HepG2 (cell line): Measurements from ENCODE around the gene LATS1. TPM values are rescaled to one million over a fixed set of nuclear protein-coding genes. Genes with fewer than 3 reads are reported as not detected.

ENCODE experiments used
- ATAC-seq: fragments of 200-7000 bp; cut with Tn5 transposase; 3 replicates; pipeline ENCODE4 v1.9.1; 2020; ENCODE audit warnings: mild to moderate bottlenecking, moderate library complexity
- BruUV-seq: library from RNA; stranded (reverse); fragments of 400-500 nt; replicated peaks from 2 replicates; lab custom pipeline; 2021; lab: Mats Ljungman, UMichigan
- CTCF ChIA-PET: fragments of 300-600 bp; formaldehyde crosslinking; extraction: SDS; loops from one replicate; lab custom pipeline; 2021; ENCODE audit warnings: low total read pairs, inconsistent platforms, low intra/inter-chr PET ratio; lab: Yijun Ruan, JAX
- POLR2A ChIA-PET: fragments of 350-600 bp; sonication (Branson Sonifier 250); formaldehyde crosslinking; loops from one replicate; lab custom pipeline; 2020; ENCODE audit warnings: antibody characterized with exemption, inconsistent platforms; lab: Yijun Ruan, JAX
- DNase-seq: peaks from one replicate; pipeline ENCODE4 v3.0.0-alpha.2; 2015; ENCODE audit warnings: low spot score
- FAIRE-seq: peaks from 3 replicates; lab custom pipeline; 2011; peaks lifted over from hg19 to GRCh38; lab: Jason Lieb, UNC
- H2AFZ ChIP-seq: one replicate; pipeline ENCODE4 v1.6.1; 2011; ENCODE audit warnings: low read length, inconsistent platforms
- H3K27ac ChIP-seq: fragments of 300-600 bp; 3 replicates; pipeline ENCODE4 v1.8.0; 2011; ENCODE audit warnings: mixed run types, mild to moderate bottlenecking, mixed read lengths, low read length, inconsistent platforms; ENCODE audit not compliant: insufficient read depth; ENCODE audit errors: extremely low read length
- H3K27me3 ChIP-seq, 2 experiments: fragments of 200-600 bp in 1 of 2; 2 replicates in 1 of 2; 3 replicates in 1 of 2; pipeline versions ENCODE4 v1.6.0 to v1.8.0; 2011; ENCODE audit warnings: low read length in 2 of 2, mild to moderate bottlenecking in 2 of 2, moderate library complexity in 2 of 2, inconsistent platforms in 1 of 2; ENCODE audit not compliant: insufficient read depth in 2 of 2, control insufficient read depth in 1 of 2
- H3K36me3 ChIP-seq, 2 experiments: fragments of 200-600 bp in 1 of 2; replicated peaks in 1 of 2; 2 replicates in 1 of 2; 3 replicates in 1 of 2; pipeline versions ENCODE4 v1.5.1 to v1.8.0; 2011; ENCODE audit warnings: low read length in 2 of 2, inconsistent platforms in 1 of 2; ENCODE audit not compliant: insufficient read depth in 2 of 2, control insufficient read depth in 1 of 2
- H3K4me1 ChIP-seq: 2 replicates; pipeline ENCODE4 v1.5.1; 2012; ENCODE audit warnings: low read length, inconsistent platforms; ENCODE audit not compliant: insufficient read depth
- H3K4me2 ChIP-seq: 2 replicates; pipeline ENCODE4 v1.6.0; 2011; ENCODE audit warnings: low read depth, low read length, inconsistent platforms
- H3K4me3 ChIP-seq, 3 experiments: fragments of 200-600 bp in 1 of 3; sonication (generic), shearing (Covaris generic) in 1 of 3; replicated peaks in 1 of 3; 2 replicates each; pipeline ENCODE4 v1.5.1; 2011 to 2016; ENCODE audit warnings: low read length in 3 of 3, inconsistent platforms in 2 of 3, low read depth in 2 of 3, mild to moderate bottlenecking in 2 of 3, control low read depth in 1 of 3, mixed read lengths in 1 of 3; ENCODE audit not compliant: insufficient read depth in 1 of 3
- H3K79me2 ChIP-seq: one replicate; pipeline ENCODE4 v1.6.1; 2011; ENCODE audit warnings: low read length, inconsistent platforms; ENCODE audit not compliant: insufficient read depth
- H3K9ac ChIP-seq: 2 replicates; pipeline ENCODE4 v1.6.0; 2011; ENCODE audit warnings: mild to moderate bottlenecking, low read depth, low read length, inconsistent platforms; ENCODE audit not compliant: insufficient read depth
- H3K9me3 ChIP-seq: 2 replicates; pipeline ENCODE4 v1.5.1; 2012; ENCODE audit warnings: mild to moderate bottlenecking, low read length
- H4K20me1 ChIP-seq: 2 replicates; pipeline ENCODE4 v1.6.0; 2011; ENCODE audit warnings: inconsistent platforms, mild to moderate bottlenecking, low read length, moderate library complexity; ENCODE audit not compliant: insufficient read depth
- ADNP ChIP-seq: sonication (generic); formaldehyde crosslinking; IDR thresholded peaks from 2 replicates; pipeline ENCODE4 v1.4.0; 2020; ENCODE audit warnings: missing genetic modification reagents
- ATF2 ChIP-seq: sonication (generic); formaldehyde crosslinking; IDR thresholded peaks from 2 replicates; pipeline ENCODE4 v1.4.0; 2020; ENCODE audit warnings: missing genetic modification reagents
- ETV5 ChIP-seq: IDR thresholded peaks from 2 replicates; pipeline ENCODE4 v1.6.1; 2018; ENCODE audit warnings: missing biosample characterization, missing genetic modification reagents, inconsistent platforms, borderline replicate concordance
- FIP1L1 ChIP-seq: fragments of 200-400 bp; formaldehyde crosslinking; IDR thresholded peaks from 2 replicates; pipeline ENCODE4 v1.6.1; 2018; ENCODE audit warnings: low read depth, mild to moderate bottlenecking, low read length, moderate library complexity, borderline replicate concordance; ENCODE audit not compliant: insufficient read depth
- IRF2 ChIP-seq: IDR thresholded peaks from 2 replicates; pipeline ENCODE4 v1.6.1; 2018; ENCODE audit warnings: missing genetic modification reagents, missing compliant biosample characterization
- MXD3 ChIP-seq: IDR thresholded peaks from 2 replicates; pipeline ENCODE4 v1.6.1; 2016; ENCODE audit warnings: mild to moderate bottlenecking, missing biosample characterization, missing genetic modification reagents
- RCOR2 ChIP-seq: IDR thresholded peaks from 2 replicates; pipeline ENCODE4 v1.6.1; 2016; ENCODE audit warnings: missing biosample characterization, missing genetic modification reagents
- SMAD1 ChIP-seq: sonication (generic); formaldehyde crosslinking; IDR thresholded peaks from 2 replicates; pipeline ENCODE4 v1.4.0; 2020; ENCODE audit warnings: missing genetic modification reagents, low read depth, mild to moderate bottlenecking, borderline replicate concordance
- SMAD3 ChIP-seq: sonication (generic); formaldehyde crosslinking; IDR thresholded peaks from 2 replicates; pipeline ENCODE4 v1.4.0; 2020; ENCODE audit warnings: missing genetic modification reagents
- TBX3 ChIP-seq: fragments of 450-650 bp; IDR thresholded peaks from 2 replicates; pipeline ENCODE4 v1.6.1; 2017; ENCODE audit warnings: antibody characterized with exemption, mild to moderate bottlenecking, inconsistent platforms, borderline replicate concordance
- TEF ChIP-seq: sonication (generic); formaldehyde crosslinking; IDR thresholded peaks from 2 replicates; pipeline ENCODE4 v1.5.0; 2020; ENCODE audit warnings: missing genetic modification reagents
- TERF1 ChIP-seq: sonication (generic); formaldehyde crosslinking; IDR thresholded peaks from 2 replicates; pipeline ENCODE4 v1.8.0; 2022; ENCODE audit warnings: mild to moderate bottlenecking, missing genetic modification reagents, moderate library complexity
- ZNF329 ChIP-seq: sonication (generic); formaldehyde crosslinking; IDR thresholded peaks from 2 replicates; pipeline ENCODE4 v1.9.0; 2021; ENCODE audit warnings: low read depth, mild to moderate bottlenecking, missing genetic modification reagents
- ZNF33B ChIP-seq: sonication (generic); formaldehyde crosslinking; IDR thresholded peaks from 2 replicates; pipeline ENCODE4 v1.5.1; 2020; ENCODE audit warnings: mild to moderate bottlenecking, missing genetic modification reagents
- ZSCAN22 ChIP-seq: sonication (generic); formaldehyde crosslinking; IDR thresholded peaks from 2 replicates; pipeline ENCODE4 v1.4.0; 2020; ENCODE audit warnings: mild to moderate bottlenecking, missing genetic modification reagents
- WGBS: methylation state at CpG from one replicate; pipeline ENCODE4 v1.1.6; 2017; ENCODE audit warnings: low lambda C conversion rate; 5-methylcytosine and 5-hydroxymethylcytosine counted together
- in situ Hi-C: cut with HindIII; loops from 2 replicates; pipeline ENCODE4 v1.10.0; 2017; ENCODE audit warnings: low pct_unique_long_range_greater_than_20kb; ENCODE audit not compliant: extremely low pct_ligation_motif_present
- intact Hi-C: fragments of 100-400 bp; cut with micrococcal nuclease; formaldehyde crosslinking; loops from one replicate; pipeline ENCODE4 v1.10.0; 2022; ENCODE audit not compliant: unreplicated experiment
- polyA plus RNA-seq, 8 experiments: library from polyadenylated mRNA; depleted of rRNA in 3 of 8; stranded (reverse) in 7 of 8; unstranded in 1 of 8; fragments of >200 nt; fragmentation: Illumina TruSeq in 4 of 8; extraction: Trizol in 4 of 8; gene quantifications; 2 replicates each; pipeline versions ENCODE4 v1.2.1 to v1.2.3, GENCODE V29; 2011 to 2016; ENCODE audit warnings: low read depth in 4 of 8, missing spikeins in 1 of 8, mixed read lengths in 1 of 8; ENCODE audit not compliant: insufficient read depth in 1 of 8
- total RNA-seq, 5 experiments: library from RNA; depleted of rRNA; stranded (reverse); fragments of >200 nt; fragmentation: Illumina TruSeq; extraction: Trizol; gene quantifications; 2 replicates each; pipeline ENCODE4 v1.2.3, GENCODE V29; 2016; ENCODE audit warnings: low read depth in 1 of 5

LATS1 gene
- total and polyA plus RNA-seq, 2 of the 13 experiments (the other 11 are each of a cell fraction or from before 2014, with no cell fraction given) = 9.9 to 12.6 TPM

- DNase-seq = no peak
- in situ Hi-C loops (no loop called here), intact Hi-C loops (no loop called here)
- 98% methylated on average over 7 of the region's 7 CpGs for WGBS
- Histone ChIP-seq H3K9me3 (no peaks in the 10 kb centered on the region), H3K4me2 (no peak overlapping the region), H3K27ac (no peak overlapping the region), H4K20me1 (peaks cover 25% of the 10 kb centered on the region), H2AFZ (no peak overlapping the region), H3K4me3 (no peak overlapping the region), H3K4me1 (peaks cover 45% of the 10 kb centered on the region), H3K36me3 (peaks cover 5 to 20% of the 10 kb centered on the region in 2 experiments), H3K27me3 (no peaks in the 10 kb centered on the region), H3K79me2 (peaks cover 87% of the 10 kb centered on the region), H3K9ac (no peak overlapping the region)
- TF ChIP-seq TERF1 (CRISPR knock-in tag) = no peak
- no peak for TF ChIP-seq TBX3
- no peak for TF ChIP-seq ATF2 (CRISPR knock-in tag)
- TF ChIP-seq ZSCAN22 = no peak
- no peak for TF ChIP-seq ADNP (CRISPR knock-in tag)
- TF ChIP-seq IRF2 = no peak
- no peak for TF ChIP-seq ZNF329
- TF ChIP-seq SMAD1 = no peak
- no peak for TF ChIP-seq ETV5 (CRISPR knock-in tag)
- TF ChIP-seq MXD3 = no peak
- TF ChIP-seq RCOR2 (CRISPR knock-in tag) = no peak
- no peak for TF ChIP-seq TEF (CRISPR knock-in tag)
- TF ChIP-seq ZNF33B = no peak
- TF ChIP-seq FIP1L1 = no peak
- TF ChIP-seq SMAD3 (CRISPR knock-in tag) = no peak
- FAIRE-seq = no peak
- POLR2A ChIA-PET = no interaction called here
- CTCF ChIA-PET = no interaction called here
- no TSS peak for BruUV-seq
- ATAC-seq = no peak
These were observed 38.3 kb upstream of the LATS1 start for GRCh38 chr6:149756261-149756636.
